AG04450 (cell line): ENCODE data around the gene CEMP1. TPM values are rescaled to one million over a fixed set of nuclear protein-coding genes. Genes with fewer than 3 reads are reported as not detected.

Experiments
- CTCF ChIA-PET: fragments of 300-600, 350-600 bp; formaldehyde crosslinking; extraction: SDS; loops from one replicate; lab custom pipeline; 2022; ENCODE audit warnings: antibody characterized with exemption, inconsistent platforms; lab: Charles Lee
- POLR2A ChIA-PET: fragments of 350-600 bp; formaldehyde crosslinking; extraction: SDS; loops from one replicate; lab custom pipeline; 2021; ENCODE audit warnings: antibody characterized with exemption, inconsistent platforms; lab: Yijun Ruan, JAX
- DNase-seq: peaks from one replicate; pipeline ENCODE4 v3.0.0-alpha.2; 2011; ENCODE audit warnings: low read depth, low spot score
- H3K27ac ChIP-seq: one replicate; pipeline ENCODE4 v1.5.1; 2012; ENCODE audit warnings: low read depth, low read length, control low read depth
- H3K27me3 ChIP-seq: one replicate; pipeline ENCODE4 v1.6.0; 2012; ENCODE audit warnings: low read length; ENCODE audit not compliant: control insufficient read depth, insufficient read depth
- H3K4me3 ChIP-seq: 2 replicates; pipeline ENCODE4 v1.5.1; 2011; ENCODE audit warnings: mild to moderate bottlenecking, low read depth, low read length, control low read depth
- H3K9me3 ChIP-seq: 2 replicates; pipeline ENCODE4 v1.5.1; 2012; ENCODE audit warnings: low read length; ENCODE audit not compliant: control insufficient read depth, insufficient read depth
- polyA plus RNA-seq: library from polyadenylated mRNA; depleted of rRNA; stranded (reverse); fragments of >200 nt; gene quantifications from 2 replicates; pipeline ENCODE4 v1.2.3, GENCODE V29; 2011
- TF ChIP-seq, protein P1 (sequence below): IDR thresholded peaks from 2 replicates; pipeline ENCODE4 v1.5.1; 2011; ENCODE audit warnings: low read depth, low read length, control low read depth, inconsistent platforms

CEMP1 gene
- polyA plus RNA-seq, 1 experiment: not detected

- H3K27me3 ChIP-seq: no peaks in the 10 kb centered on the region
- H3K27ac ChIP-seq: no peak overlapping the region
- H3K9me3 ChIP-seq: no peaks in the 10 kb centered on the region; the same call in 1 of the 2 replicates
- no peak for DNase-seq
- ChIA-PET POLR2A (no interaction called here), CTCF (no interaction called here)
- TF ChIP-seq, protein P1, sequence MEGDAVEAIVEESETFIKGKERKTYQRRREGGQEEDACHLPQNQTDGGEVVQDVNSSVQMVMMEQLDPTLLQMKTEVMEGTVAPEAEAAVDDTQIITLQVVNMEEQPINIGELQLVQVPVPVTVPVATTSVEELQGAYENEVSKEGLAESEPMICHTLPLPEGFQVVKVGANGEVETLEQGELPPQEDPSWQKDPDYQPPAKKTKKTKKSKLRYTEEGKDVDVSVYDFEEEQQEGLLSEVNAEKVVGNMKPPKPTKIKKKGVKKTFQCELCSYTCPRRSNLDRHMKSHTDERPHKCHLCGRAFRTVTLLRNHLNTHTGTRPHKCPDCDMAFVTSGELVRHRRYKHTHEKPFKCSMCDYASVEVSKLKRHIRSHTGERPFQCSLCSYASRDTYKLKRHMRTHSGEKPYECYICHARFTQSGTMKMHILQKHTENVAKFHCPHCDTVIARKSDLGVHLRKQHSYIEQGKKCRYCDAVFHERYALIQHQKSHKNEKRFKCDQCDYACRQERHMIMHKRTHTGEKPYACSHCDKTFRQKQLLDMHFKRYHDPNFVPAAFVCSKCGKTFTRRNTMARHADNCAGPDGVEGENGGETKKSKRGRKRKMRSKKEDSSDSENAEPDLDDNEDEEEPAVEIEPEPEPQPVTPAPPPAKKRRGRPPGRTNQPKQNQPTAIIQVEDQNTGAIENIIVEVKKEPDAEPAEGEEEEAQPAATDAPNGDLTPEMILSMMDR: no peak
- H3K4me3 ChIP-seq: no peak overlapping the region
These were observed 34.7 kb downstream of the CEMP1 start for GRCh38 chr16:2496223-2497115.

DNA sequence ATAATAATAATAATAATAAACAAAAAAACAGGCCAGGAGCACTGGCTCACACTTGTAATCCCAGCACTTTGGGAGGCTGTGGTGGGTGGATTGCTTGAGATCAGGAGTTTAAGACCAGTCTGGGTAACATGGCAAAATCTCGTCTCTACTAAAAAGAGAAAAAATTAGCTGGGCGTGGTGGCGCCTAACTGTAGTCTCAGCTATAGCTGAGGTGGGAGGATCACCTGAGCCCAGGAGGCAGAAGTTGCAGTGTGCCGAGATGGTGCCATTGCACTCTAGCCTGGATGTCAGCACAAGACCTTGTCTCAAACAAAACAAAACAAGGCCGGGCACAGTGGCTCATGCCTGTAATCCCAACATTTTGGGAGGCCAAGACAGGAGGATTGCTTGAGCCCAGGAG lies 36.2 kb downstream of the CEMP1 start:
- Histone ChIP-seq H3K9me3 (no peaks in the 10 kb centered on the region; the same call in 1 of the 2 replicates), H3K27me3 (no peaks in the 10 kb centered on the region), H3K4me3 (no peak overlapping the region), H3K27ac (no peak overlapping the region)
- TF ChIP-seq, protein P1: no peak
- ChIA-PET CTCF (no interaction called here), POLR2A (no interaction called here)
- DNase-seq: no peak

DNA sequence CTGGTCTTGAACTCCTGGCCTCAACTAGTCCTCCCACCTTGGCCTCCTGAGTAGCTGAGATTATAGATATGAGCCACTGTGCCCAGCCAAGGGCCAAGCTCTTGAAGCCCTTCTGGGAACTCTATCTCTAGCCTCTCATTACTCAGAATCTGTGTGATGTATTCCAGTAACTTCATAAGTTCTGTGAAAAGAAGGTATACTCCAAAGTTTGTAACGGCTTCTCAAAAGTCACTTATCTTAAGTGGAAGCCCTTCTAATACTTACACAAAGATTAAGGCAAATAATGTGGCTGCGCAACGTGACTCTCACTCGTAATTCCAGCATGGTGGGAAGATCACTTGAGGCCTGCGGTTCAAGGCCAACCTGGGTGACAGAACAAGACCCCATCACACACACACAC lies 36.6 kb downstream of the CEMP1 start:
- ChIA-PET CTCF (no interaction called here), POLR2A (no interaction called here)
- DNase-seq: no peak
- Histone ChIP-seq H3K27ac (no peak overlapping the region), H3K27me3 (no peaks in the 10 kb centered on the region), H3K4me3 (no peak overlapping the region), H3K9me3 (no peaks in the 10 kb centered on the region; the same call in 1 of the 2 replicates)
- TF ChIP-seq, protein P1: no peak

DNA sequence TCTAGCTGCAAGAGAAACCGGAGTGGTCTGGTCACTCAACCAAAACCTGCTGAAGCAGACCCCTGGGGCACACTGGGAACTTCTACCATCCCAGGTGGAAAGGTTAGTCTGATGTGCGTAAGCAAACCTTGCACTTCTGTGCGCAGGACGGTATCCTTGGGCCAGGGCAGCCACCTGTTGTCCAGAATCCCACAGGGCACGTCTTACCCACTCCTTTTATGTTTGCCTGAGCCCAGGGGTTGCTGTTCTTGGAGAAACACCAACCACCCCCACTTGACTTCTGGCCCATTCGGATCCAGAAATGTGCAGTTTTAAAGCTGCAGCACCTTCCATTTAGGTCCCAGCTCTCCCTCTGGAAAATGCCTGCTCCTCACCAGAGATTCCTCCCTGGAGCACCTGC lies 37.6 kb downstream of the CEMP1 start:
- ChIA-PET CTCF (interaction anchor here (0.9 kb wide), 1 partner anchor 10 kb away, joined by 4 read pairs; no protein-coding TSS in a partner anchor), POLR2A (no interaction called here)
- DNase-seq: no peak
- Histone ChIP-seq H3K4me3 (no peak overlapping the region), H3K9me3 (no peaks in the 10 kb centered on the region; the same call in 1 of the 2 replicates), H3K27ac (no peak overlapping the region), H3K27me3 (no peaks in the 10 kb centered on the region)
- TF ChIP-seq, protein P1: no peak

DNA sequence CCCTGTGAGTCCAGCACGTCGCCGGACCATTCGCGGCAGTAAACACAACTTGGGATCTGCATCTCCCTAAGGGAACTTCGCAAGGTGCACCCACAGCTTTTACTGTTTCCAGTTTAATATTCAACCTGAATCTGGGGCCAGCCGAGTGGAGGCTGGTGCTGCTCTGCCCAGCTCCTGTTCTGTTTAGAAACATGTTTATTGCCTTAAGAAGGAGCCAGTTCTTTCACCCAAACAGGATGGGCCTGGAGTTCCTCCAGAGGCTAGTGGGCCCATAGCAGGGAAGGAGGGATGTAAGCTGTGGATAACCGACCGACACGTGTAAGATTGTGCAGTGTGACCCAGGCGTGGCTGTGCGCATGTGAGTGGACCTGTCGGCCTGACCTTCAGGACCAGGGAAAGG lies 38.9 kb downstream of the CEMP1 start:
- TF ChIP-seq, protein P1: no peak
- H3K27me3 ChIP-seq: no peaks in the 10 kb centered on the region
- H3K4me3 ChIP-seq: no peak overlapping the region
- ChIA-PET CTCF (interaction anchor here (0.8 kb wide), 1 partner anchor 9 kb away, joined by 3 read pairs; no protein-coding TSS in a partner anchor), POLR2A (no interaction called here)
- no peak for DNase-seq
- H3K27ac ChIP-seq: no peak overlapping the region
- H3K9me3 ChIP-seq: no peaks in the 10 kb centered on the region; the same call in 1 of the 2 replicates
